Activated CD4-positive, alpha-beta T cell treated with anti-CD3 and anti-CD28 coated beads, Interleukin-2, amount 50 U/mL, for 4 hours (primary cell): Measurements from ENCODE around the gene STK39.

Experiments
- DNase-seq, 2 experiments: peaks; one replicate each; pipeline ENCODE4 v3.0.0-alpha.2; 2020

The STK39 gene

DNA sequence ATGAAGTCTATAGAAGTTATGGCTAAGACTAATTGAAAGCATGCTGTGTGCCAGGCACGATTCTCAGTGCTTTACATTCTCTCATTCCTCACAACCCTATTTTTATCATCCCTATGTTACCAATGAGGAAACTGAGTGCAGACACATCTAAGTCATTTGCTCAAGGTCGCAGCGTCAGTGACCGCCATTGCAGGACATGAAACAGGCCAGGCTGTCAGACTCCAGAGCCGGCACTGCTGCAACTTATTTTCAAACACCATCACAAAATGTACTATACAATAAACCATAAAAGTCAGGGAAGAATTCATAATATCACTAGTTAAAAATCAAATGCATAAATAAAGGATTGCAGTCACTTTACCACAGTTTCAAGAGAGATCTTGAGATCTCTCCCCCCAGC, 5.6 kb downstream of the STK39 start:
- DNase-seq = no peak

GRCh38 chr2:168241208-168241607, 6.2 kb downstream of the STK39 start:
- DNase-seq = no peak

DNA sequence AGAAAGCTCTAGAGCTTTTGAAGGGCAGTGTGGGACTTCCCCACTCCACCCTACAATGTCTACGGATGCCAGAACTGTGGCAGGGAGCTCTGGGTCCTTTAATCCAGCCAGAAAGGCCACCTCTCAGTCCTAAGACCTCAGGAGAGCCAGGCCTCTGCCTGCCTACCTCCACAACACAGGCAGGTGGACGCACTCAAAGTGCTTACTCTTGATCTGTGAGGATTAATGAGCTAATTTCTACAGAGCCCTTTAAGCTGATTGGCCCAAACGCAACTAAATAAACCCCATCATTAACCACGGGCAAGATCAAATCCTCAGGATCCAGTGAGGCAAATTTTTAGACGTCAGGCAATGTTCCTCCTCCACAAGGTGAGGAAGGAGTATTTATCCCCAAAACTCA, 8.1 kb downstream of the STK39 start:
- no peak for DNase-seq

DNA sequence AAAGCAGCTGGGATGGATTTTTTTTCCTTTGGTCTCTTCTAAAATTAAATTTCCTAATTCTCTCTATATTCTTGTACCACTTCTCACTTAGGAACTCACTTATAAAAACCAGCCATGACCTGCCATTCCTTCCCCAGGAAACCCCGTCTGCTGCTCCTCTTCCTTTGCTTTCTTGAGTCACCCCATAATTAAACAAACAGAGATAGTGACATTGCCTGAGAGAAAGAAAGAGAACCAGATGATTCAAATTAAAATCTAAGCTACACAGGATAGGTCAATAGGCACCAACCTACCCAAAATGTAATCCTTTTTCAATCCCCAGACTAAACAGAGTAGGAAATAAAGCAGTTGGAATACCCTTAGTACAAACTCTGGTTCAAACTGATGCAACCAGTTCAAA, 9.7 kb downstream of the STK39 start:
- DNase-seq = no peak

- DNase-seq = no peak
Measured at GRCh38 chr2:168234407-168235085, 12.8 kb downstream of the STK39 start.

GRCh38 chr2:168233726-168234406, 13.5 kb downstream of the STK39 start:
- no peak for DNase-seq

GRCh38 chr2:168233166-168233565, 14.2 kb downstream of the STK39 start:
- no peak for DNase-seq

DNA sequence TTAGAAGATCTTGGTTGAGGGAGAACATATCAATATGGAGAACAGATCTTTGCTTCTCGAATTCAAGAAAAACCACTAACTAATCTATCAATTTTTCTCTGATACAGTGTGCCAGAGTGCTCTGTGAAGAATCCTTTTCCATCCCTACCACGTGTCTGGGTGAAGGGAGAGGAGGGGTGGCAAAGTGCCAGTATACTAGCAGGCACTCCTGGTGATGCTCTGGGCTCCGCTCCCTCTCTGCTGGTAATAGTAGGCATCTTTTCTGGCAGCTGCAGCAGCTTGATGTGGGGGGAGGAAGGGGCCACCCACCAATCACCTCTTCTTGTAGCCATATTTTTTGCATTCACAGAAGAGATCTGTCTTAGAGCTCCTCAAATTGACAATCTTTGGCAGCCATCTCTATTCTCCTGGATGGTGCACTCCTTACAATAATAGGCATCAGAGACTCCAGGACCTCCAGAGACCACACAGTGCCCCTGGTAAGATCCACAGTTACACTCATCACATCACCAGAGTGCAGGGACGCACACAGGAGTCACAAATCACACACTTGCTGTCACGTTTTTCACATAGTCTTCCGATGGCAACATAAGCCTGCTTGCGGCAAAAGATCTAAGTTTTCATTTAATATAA, 15.7 kb downstream of the STK39 start:
- DNase-seq = no peak

- no peak for DNase-seq
Measured at GRCh38 chr2:168230389-168230788, 17.0 kb downstream of the STK39 start.

- no peak for DNase-seq
Measured at GRCh38 chr2:168224346-168224745, 23.0 kb downstream of the STK39 start.

DNA sequence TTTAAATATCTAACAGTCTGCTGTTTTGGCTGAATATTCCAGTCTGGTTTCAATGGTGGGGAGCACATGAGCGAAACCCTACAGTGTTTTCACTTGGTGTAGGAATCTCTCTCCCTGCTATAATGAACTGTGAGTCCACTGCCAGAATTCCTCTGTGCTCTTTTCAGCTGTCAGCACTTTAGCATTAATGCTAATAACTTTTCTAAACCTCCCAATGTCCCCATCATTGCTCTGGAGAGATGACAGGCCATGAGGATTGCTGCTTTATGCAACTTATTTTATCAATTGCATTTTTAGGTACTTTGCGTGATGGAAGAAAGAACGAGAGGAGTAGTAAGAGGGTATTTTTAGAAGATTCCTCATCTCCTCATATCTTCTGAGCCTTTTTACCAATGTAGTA, 25.3 kb downstream of the STK39 start:
- DNase-seq = no peak

- DNase-seq = no peak
Measured at GRCh38 chr2:168220965-168221819, 26.2 kb downstream of the STK39 start.

GRCh38 chr2:168217920-168218319, 29.5 kb downstream of the STK39 start:
- no peak for DNase-seq

- DNase-seq = no peak
Measured at GRCh38 chr2:168216351-168217005, 30.9 kb downstream of the STK39 start.

GRCh38 chr2:168215813-168216212, 31.6 kb downstream of the STK39 start:
- DNase-seq = no peak

- DNase-seq = no peak
Measured at GRCh38 chr2:168212866-168213265, 34.5 kb downstream of the STK39 start.

DNA sequence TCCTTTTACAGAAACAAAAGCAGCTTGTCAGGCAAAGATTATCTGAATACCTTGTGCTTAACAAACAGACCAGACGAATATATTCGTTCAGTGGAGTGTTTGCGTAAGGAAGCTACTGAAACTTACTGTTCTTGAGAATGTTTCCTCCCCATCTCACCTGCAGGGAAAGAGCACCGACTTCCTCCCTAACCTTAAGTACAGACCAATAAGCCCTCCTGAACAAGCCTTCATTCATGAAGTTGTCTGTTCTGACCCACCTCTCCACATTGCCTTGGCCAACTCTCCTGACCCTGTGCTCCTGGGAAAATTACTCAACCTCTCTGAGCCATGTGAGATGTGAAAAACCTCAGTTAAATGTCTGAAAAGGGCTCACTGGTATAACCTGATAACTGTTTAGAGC, 35.2 kb downstream of the STK39 start:
- no peak for DNase-seq

DNA sequence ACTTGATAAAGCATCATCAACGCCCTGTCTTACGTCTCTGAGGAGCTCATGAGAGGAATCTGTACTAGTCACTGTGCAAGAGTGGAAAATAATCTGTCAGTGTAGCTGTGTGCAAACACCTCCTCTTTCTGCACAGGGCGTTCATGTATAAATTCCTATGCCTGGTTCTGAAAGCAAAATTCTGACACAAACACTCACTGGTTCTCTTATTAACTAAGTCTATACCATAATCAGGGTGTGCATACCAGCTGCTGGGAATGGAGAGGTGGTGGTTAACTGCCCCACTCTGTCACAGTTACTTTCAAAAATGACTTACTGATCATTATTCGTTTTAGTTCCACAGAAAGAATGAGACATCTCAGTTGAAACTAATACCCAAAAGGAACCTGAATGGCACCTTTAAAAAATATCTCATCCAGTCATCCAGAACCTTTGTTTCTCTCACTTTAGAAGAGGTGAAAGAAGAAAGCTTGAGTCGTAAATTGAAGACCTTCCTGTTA, 35.7 kb downstream of the STK39 start:
- DNase-seq = no peak

DNA sequence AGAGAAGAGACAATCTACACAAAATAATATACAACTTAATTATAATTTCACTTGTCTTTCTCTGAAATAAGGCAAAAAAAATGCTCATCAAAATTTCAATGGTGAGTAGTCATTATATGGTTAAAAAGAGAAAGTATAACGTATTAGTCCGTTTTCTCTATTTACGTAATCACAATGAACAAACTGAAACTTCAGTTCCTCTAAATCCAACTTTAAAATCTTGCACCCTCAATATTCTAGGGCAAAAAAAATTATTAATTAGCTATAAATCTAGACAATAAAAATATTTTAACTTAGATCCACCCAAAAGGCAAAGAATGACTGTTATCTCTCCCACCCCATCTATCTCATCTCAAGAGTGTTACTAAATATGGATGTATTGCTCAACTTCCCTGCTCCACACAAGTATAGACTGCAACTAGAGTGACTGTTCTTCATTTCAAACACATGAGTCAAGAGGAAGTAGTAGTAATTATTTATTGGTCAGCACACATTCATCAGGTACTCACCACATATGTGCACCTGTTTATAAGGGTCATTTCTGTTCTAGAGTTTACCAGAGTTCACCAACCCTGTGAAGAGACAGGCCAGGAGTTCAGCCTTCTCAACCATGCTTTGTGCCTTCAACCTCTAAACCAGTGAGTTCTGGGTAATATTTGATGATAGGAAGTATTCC, 36.4 kb downstream of the STK39 start:
- DNase-seq = no peak

- DNase-seq = no peak
Measured at GRCh38 chr2:168210216-168210894, 37.0 kb downstream of the STK39 start.

DNA sequence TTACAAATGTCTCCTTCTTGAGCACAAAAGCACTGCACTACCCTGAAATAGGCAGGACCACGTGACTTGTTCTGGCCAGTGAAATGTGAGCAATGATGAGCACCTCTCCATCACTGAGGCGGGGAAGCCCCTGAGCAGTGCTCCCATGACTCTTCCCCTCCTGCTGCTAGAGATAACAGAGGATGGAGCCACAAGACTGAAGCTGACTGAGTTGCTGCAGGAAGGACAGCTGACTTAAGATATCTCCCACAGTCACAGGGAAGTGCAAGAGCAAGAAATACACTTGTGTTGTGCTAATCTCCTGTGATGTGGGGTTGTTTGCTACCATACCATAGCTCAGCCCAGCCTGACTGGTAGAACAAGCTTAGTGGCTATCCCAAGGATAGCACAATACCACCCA, 38.7 kb downstream of the STK39 start:
- no peak for DNase-seq
